ENCODE data around the gene FANCB. TPM values are rescaled to one million over a fixed set of nuclear protein-coding genes. Genes with fewer than 3 reads are reported as not detected.
A peak's percentile ranks its signal among the peaks of the same experiment; 100 is the strongest.

Gene FANCB
- total RNA-seq, 1 donor from 2014 or later, result 1.2 TPM

DNA sequence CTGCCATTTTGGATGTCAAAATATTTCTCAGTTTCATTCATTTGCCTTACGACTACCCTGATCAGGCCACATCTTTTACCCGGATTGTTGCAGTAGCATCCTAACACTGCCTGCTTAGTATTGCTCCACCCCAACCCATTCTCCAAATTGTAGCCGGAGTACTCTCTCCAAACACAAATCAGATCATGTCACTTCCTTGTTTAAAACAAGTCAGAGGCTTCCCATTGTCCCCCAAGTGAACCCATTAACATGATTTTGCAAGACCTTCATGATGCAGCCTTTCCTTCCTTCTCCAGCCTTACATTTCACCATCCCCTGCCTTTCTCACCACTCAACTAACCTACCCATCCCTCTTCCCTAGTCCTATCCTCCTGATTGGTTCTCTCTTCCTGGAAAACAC is 53.1 kb downstream of the FANCB start:
- intact Hi-C loops (cut with DNase I), result no loop called here
- H3K27me3 ChIP-seq, result no peaks in the 10 kb centered on the region
- peak; percentile 63 for ATAC-seq
- TF ChIP-seq, protein P1, sequence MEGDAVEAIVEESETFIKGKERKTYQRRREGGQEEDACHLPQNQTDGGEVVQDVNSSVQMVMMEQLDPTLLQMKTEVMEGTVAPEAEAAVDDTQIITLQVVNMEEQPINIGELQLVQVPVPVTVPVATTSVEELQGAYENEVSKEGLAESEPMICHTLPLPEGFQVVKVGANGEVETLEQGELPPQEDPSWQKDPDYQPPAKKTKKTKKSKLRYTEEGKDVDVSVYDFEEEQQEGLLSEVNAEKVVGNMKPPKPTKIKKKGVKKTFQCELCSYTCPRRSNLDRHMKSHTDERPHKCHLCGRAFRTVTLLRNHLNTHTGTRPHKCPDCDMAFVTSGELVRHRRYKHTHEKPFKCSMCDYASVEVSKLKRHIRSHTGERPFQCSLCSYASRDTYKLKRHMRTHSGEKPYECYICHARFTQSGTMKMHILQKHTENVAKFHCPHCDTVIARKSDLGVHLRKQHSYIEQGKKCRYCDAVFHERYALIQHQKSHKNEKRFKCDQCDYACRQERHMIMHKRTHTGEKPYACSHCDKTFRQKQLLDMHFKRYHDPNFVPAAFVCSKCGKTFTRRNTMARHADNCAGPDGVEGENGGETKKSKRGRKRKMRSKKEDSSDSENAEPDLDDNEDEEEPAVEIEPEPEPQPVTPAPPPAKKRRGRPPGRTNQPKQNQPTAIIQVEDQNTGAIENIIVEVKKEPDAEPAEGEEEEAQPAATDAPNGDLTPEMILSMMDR (IDR thresholded peaks at IDR 0.05), result no peak
- H3K36me3 ChIP-seq, result no peaks in the 10 kb centered on the region
- H3K9me3 ChIP-seq, result no peaks in the 10 kb centered on the region
- no peak for DNase-seq
- no peak overlapping the region for H3K27ac ChIP-seq
- H3K4me3 ChIP-seq, result no peak overlapping the region
- no peaks in the 10 kb centered on the region for H3K4me1 ChIP-seq

DNA sequence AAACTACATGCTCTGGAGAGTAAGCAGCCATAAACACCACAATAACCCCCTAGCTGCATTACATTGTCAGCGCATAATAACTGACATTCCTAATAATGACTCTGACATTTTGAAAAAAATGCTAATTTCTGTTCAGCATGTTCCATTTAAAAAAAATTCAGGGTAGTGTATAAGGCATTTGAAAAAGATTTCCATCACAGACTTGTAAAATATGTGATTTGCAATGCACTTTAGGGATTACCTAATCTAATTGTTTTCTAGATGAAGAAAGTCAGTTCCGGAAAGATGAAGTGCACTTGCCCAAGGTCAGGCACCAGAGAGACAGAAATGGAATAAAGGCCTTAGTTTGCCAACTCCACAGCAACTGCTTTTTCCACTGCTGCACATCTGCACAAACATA is 55.3 kb downstream of the FANCB start:
- intact Hi-C loops (cut with DNase I), result no loop called here

DNA sequence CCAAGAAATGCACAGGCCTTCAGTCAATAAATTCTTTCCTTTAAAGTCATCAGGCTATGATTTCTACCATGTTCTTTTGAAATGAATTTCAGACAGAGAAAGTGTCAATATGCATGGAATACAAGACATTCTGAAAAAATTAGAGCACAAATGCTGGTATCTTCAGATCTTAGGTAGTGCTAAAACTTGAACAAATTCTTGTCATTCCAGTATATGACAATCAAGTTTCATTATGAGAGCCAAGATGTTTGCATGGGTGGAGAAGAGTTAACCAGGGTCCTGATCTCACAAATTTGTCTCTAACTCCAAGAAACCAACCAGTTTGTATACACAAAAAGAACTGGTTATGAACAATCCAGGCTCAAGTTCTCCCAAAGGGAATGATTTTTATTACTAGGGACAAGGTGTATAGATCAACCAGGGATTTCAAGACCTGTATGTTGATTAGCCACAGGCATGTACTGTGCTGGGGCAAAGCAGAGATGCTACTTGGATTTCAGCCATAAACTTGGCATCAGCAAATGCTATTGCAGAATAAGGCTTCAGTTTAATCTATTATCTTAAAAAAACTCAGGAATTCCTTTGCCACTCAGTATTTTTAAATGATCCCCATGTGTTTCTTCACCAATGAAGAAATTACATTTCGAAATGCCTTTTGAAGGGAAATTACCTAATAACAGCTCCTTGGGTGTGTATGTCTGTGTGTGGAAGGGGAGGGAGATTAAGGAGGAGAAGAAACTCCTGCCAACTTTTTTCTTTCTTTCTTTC is 69.7 kb downstream of the FANCB start:
- Histone ChIP-seq H3K9me3 (no peaks in the 10 kb centered on the region), H3K4me3 (no peak overlapping the region), H3K27me3 (no peaks in the 10 kb centered on the region), H3K4me1 (no peaks in the 10 kb centered on the region), H3K27ac (no peak overlapping the region), H3K36me3 (no peaks in the 10 kb centered on the region)
- no peak for DNase-seq
- intact Hi-C loops (cut with DNase I), result no loop called here
- TF ChIP-seq, protein P1 (IDR thresholded peaks at IDR 0.05), result no peak
- ATAC-seq, result no peak

More for the DNA sequence above, 55.3 kb downstream of the FANCB start:
- Histone ChIP-seq H3K4me3 (no peak overlapping the region), H3K27ac (no peak overlapping the region), H3K9me3 (no peaks in the 10 kb centered on the region), H3K36me3 (no peaks in the 10 kb centered on the region), H3K4me1 (no peaks in the 10 kb centered on the region), H3K27me3 (no peaks in the 10 kb centered on the region)
- DNase-seq (no peak), ATAC-seq (no peak)
- TF ChIP-seq, protein P1 (IDR thresholded peaks at IDR 0.05), result no peak

DNA sequence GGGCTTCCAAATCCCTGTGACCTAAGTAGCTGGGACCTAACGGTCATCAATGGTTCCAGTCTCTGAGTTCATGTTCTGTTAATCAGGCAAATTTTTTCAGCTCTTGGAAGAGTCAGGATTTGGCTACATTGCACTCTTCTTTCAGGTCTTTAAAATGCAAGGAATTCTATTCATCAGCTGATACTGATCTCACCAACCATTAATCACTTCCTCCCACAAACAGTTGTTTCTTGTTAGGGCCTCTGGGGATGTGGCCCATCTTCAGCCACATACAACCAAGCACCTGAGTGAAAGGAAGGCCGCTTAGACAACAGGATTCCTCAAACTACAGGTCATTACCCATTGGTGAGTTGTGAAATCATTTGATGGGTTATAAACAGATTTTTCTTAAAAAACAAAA is 71.7 kb downstream of the FANCB start:
- intact Hi-C loops (cut with DNase I), result no loop called here
- DNase-seq, result no peak
- H3K9me3 ChIP-seq, result no peaks in the 10 kb centered on the region
- no peaks in the 10 kb centered on the region for H3K36me3 ChIP-seq
- no peaks in the 10 kb centered on the region for H3K4me1 ChIP-seq
- H3K27me3 ChIP-seq, result no peaks in the 10 kb centered on the region
- no peak overlapping the region for H3K27ac ChIP-seq
- H3K4me3 ChIP-seq, result no peak overlapping the region
- no peak for ATAC-seq
- TF ChIP-seq, protein P1 (IDR thresholded peaks at IDR 0.05), result no peak

DNA sequence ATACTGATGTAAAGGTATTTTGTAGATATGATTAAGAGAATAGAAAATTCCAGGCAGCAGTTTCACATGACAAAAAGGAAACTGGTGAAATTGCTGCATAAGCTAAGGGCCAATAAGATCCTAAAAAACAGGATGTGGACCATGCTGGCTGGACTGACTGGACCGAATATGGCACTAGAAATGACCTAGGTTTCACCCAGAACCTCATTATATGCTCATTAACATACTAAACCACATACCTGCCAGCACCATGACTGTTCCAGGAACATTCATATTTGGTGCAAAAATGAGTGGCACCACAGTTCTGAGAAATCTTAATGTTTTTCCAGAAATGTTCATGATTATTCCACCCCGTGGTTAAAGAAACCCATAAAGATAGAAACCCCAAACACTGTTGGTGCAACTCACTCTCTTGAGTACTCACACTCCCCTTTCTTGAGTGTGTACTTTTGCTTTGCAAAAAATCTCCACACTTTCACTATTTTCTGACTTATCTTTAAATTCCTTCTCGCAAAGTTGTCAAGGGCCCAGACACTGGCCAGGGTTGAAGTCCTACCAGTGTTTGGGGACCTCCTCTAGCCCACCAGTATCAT is 74.0 kb downstream of the FANCB start:
- Histone ChIP-seq H3K27me3 (no peaks in the 10 kb centered on the region), H3K4me1 (no peaks in the 10 kb centered on the region), H3K9me3 (no peaks in the 10 kb centered on the region), H3K36me3 (no peaks in the 10 kb centered on the region), H3K4me3 (no peak overlapping the region), H3K27ac (no peak overlapping the region)
- ATAC-seq (no peak), DNase-seq (no peak)
- TF ChIP-seq, protein P1 (IDR thresholded peaks at IDR 0.05), result no peak
- intact Hi-C loops (cut with DNase I), result no loop called here

Other genes with a start within 250 kb of the FANCB start
- gene MOSPD2, start 352 bp upstream of the FANCB start, total RNA-seq, result 34.3 TPM